ES-I3 (cell line): ENCODE results near the gene FER.
"Not testable (repeated sequence)": the region's sequence is repeated elsewhere in the genome, so short reads cannot be mapped to it uniquely, and the experiment has no call there.

Experiments
- H3K36me3 ChIP-seq: 2 replicates; pipeline ENCODE4 v1.6.1; 2013; ENCODE audit warnings: mild to moderate bottlenecking, low read length, control low read depth, moderate library complexity; ENCODE audit not compliant: insufficient read depth
- H3K4me1 ChIP-seq: 2 replicates; pipeline ENCODE4 v1.6.1; 2013; ENCODE audit warnings: mild to moderate bottlenecking, control low read depth, low read length; ENCODE audit not compliant: insufficient read depth
- H3K9ac ChIP-seq: 2 replicates; pipeline ENCODE4 v1.6.1; 2013; ENCODE audit warnings: low read depth, mild to moderate bottlenecking, low read length, moderate library complexity
- H3K9me3 ChIP-seq: 2 replicates; pipeline ENCODE4 v1.6.1; 2013; ENCODE audit warnings: mild to moderate bottlenecking, low read length, moderate library complexity; ENCODE audit not compliant: control insufficient read depth, insufficient read depth

Gene FER

DNA sequence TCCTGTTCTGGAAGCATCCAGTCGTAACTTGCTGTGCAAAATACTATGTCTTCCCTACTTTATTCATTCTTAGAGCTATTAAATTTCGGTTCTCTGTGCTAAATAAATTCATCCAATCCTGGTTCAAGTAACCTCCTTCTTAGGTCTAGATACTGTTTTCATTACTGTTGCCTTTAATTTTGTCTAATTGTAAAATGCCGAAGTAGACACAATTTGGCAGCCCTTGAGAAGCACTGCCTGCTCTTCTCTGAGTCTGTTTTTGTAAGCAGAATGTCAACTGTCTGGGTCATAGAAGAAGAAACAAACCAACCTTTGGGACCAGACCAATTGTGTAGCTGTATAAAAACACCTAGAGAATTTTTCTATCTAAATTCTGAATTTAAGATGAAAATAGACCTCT lies 412.8 kb downstream of the FER start:
- Histone ChIP-seq H3K36me3 (no peaks in the 10 kb centered on the region; the same call in 1 of the 2 replicates), H3K9ac (no peak overlapping the region), H3K4me1 (no peaks in the 10 kb centered on the region), H3K9me3 (no peaks in the 10 kb centered on the region)

- Histone ChIP-seq H3K36me3 (no peaks in the 10 kb centered on the region), H3K9me3 (no peaks in the 10 kb centered on the region), H3K4me1 (no peaks in the 10 kb centered on the region), H3K9ac (no peak overlapping the region)
These were observed 414.4 kb downstream of the FER start for GRCh38 chr5:109161914-109162683.

DNA sequence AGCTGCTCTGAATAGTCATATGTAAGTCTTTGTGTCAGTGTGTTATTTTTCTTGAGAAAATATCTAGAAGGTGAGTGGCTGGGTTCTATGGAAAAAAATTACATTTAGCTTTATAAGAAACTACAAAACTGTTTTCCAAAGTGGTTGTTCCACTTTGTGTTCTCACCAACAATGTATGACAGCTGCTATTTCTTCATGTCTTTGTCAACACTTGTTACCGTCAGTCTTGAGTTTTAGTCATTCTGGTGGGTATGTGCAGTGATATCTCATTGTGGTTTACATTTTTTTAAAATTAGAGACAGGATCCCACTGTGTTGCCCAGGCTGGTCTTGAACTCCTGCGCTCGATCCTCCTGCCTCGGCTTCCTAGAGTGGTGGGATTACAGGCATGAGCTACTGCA lies 415.6 kb downstream of the FER start:
- Histone ChIP-seq H3K9me3 (no peaks in the 10 kb centered on the region), H3K36me3 (no peaks in the 10 kb centered on the region), H3K4me1 (peaks cover 6% of the 10 kb centered on the region; the same call in 1 of the 2 replicates)

GRCh38 chr5:109164001-109164400 lies 416.3 kb downstream of the FER start:
- H3K9me3 ChIP-seq = no peaks in the 10 kb centered on the region
- H3K36me3 ChIP-seq = no peaks in the 10 kb centered on the region
- H3K9ac ChIP-seq = no peak overlapping the region
- peaks cover 12% of the 10 kb centered on the region; the same call in 1 of the 2 replicates for H3K4me1 ChIP-seq

More for the DNA sequence above, 415.6 kb downstream of the FER start:
- H3K9ac ChIP-seq = no peak overlapping the region

DNA sequence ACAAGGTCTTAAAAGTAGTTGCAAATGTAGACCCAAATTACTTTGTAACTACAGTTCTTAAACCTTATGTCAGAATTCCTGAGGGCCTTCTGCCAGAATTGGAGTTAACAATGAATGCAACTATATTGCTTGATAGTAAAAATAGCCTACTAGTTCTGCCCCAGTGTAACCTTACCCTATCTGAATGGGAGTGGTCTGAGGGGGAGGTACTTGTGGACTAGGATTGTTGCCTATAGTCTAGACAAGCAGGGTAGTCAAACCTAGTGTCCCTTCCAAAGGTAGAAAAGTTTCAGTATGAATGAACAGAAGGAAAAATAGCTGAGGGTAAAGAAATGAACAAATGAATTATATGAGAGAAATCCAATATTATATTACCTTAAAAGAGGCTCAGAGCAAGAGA lies 419.9 kb downstream of the FER start:
- Histone ChIP-seq H3K9me3 (no peaks in the 10 kb centered on the region), H3K36me3 (no peaks in the 10 kb centered on the region), H3K4me1 (peaks cover 12% of the 10 kb centered on the region; the same call in 1 of the 2 replicates), H3K9ac (no peak overlapping the region)

DNA sequence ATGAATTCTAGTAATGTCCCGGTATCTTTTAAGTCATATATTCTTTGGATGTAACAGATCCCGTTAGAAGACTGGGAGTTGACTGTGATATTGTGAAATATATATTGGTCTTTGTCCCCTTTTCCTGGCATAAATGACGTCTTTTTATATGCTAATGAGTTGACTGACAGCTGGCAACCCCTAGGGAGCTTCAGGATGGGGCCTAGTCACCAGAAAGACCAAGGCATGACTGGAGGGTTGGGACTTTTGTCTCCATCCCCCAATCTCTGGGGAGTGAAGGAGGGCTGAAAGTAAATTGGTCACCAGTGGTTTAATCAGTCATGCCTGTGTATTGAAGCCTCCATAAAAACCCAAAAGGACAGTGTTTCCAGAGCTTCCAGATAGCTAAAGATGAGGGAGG lies 420.5 kb downstream of the FER start:
- no peak overlapping the region for H3K9ac ChIP-seq
- H3K36me3 ChIP-seq = no peaks in the 10 kb centered on the region
- no peaks in the 10 kb centered on the region for H3K9me3 ChIP-seq
- peaks cover 12% of the 10 kb centered on the region; the same call in 1 of the 2 replicates for H3K4me1 ChIP-seq

DNA sequence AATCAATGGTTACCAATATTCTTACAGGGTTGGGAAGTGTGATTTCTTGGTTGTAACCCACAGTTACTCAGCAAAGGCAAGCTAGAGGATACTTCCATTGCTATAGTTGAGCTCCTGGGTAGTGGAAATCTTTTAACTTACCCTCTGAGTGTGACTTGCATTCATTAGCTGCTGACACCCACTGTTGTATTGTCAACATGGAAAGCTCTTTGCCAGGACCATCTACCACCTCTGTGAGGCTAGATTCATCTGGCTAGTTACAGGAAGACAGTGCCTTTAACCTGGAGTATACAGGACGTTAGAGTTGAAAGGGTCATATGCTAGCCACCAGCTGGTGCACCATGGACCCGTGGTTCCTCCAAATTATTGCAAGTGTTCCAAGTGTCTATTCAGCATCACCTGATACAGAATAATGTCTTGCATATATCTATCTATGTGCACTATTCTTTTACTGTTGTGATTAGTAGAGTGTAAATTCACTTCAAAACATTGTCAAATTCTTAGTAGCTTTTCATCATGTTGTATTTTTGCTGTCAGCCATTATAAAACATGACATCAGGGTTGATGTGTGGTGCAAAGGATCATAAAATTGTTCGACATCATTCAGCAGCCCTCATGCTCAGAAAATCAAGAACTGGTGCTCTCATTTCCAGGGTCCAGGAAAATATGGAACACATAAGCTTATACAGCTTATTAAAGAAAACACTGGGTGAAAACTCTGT lies 423.1 kb downstream of the FER start:
- no peak overlapping the region for H3K9ac ChIP-seq
- no peaks in the 10 kb centered on the region for H3K36me3 ChIP-seq
- no peaks in the 10 kb centered on the region for H3K9me3 ChIP-seq
- peaks cover 12% of the 10 kb centered on the region; the same call in 1 of the 2 replicates for H3K4me1 ChIP-seq

DNA sequence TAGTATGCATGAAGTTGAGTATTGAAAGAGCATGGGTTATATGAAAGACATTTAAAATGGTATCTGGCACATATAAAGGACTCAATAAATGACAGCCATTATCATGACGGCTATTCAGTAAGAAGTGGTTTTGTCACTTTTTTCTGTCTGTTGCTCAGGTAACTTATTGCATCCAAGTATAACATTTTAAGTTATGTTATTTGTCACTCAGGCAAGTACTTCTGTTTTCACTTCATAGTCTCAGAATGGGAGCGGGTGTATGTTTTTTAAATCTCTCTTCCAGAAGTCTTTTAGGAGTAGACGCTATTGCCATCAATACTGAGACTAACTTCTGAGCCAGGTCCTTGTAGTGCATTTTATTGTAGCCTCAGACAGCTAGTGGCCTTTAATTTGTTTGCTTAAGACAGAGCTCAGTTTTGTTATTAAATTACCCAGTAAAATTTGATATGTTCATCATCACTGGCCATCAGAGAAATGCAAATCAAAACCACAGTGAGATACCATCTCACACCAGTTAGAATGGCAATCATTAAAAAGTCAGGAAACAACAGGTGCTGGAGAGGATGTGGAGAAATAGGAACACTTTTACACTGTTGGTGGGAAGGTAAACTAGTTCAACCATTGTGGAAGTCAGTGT lies 423.9 kb downstream of the FER start:
- H3K36me3 ChIP-seq, H3K9me3 ChIP-seq, H3K9ac ChIP-seq: not testable (repeated sequence)
- H3K4me1 ChIP-seq = peaks cover 12% of the 10 kb centered on the region; the same call in 1 of the 2 replicates

GRCh38 chr5:109173036-109173794 lies 425.5 kb downstream of the FER start:
- Histone ChIP-seq H3K9ac (no peak overlapping the region), H3K36me3 (no peaks in the 10 kb centered on the region), H3K4me1 (peaks cover 7% of the 10 kb centered on the region; the same call in 1 of the 2 replicates), H3K9me3 (no peaks in the 10 kb centered on the region)

GRCh38 chr5:109177227-109177626 lies 429.5 kb downstream of the FER start:
- Histone ChIP-seq H3K9me3 (no peaks in the 10 kb centered on the region), H3K9ac (no peak overlapping the region), H3K4me1 (no peaks in the 10 kb centered on the region), H3K36me3 (no peaks in the 10 kb centered on the region)

- no peaks in the 10 kb centered on the region for H3K4me1 ChIP-seq
- H3K9ac ChIP-seq = no peak overlapping the region
- H3K9me3 ChIP-seq = no peaks in the 10 kb centered on the region
- no peaks in the 10 kb centered on the region for H3K36me3 ChIP-seq
These were observed 430.1 kb downstream of the FER start for GRCh38 chr5:109177782-109178181.

DNA sequence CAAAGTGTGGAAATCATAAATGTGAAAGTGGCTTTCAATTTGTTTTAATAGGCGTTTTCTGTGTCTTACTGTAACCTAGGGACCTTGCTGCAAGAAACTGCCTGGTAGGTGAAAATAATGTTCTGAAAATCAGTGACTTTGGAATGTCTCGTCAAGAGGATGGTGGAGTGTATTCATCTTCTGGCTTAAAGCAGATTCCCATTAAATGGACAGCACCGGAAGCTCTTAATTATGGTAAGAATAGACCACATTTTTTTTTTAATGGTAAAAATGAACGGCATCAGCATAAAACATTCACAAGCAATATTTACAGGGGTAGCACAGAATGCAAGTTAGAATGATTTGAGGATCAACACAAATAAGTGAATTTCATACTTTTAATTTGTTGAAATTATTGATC lies 433.0 kb downstream of the FER start:
- no peak overlapping the region for H3K9ac ChIP-seq
- H3K4me1 ChIP-seq = no peaks in the 10 kb centered on the region
- H3K36me3 ChIP-seq = no peaks in the 10 kb centered on the region
- H3K9me3 ChIP-seq = no peaks in the 10 kb centered on the region

DNA sequence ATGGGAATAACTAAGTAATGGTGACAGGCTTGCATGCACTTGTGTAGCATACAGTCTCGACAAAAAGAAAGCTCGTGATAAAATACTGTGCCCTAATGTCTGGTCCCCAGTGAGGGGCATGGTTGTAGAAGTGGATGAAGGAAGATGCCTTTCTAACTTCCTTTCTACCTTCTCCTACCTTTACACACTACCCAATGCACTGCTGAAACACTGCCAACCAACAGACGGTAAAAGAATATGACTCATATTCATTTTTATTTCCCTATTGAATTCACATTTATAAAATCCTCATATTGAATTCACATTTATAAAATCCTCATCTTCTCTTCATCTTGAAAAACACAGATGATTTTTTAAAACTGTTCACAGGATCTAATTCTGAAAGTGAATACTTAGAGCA lies 439.1 kb downstream of the FER start:
- Histone ChIP-seq H3K4me1 (peaks cover 6% of the 10 kb centered on the region; the same call in 1 of the 2 replicates), H3K36me3 (no peaks in the 10 kb centered on the region), H3K9ac (no peak overlapping the region), H3K9me3 (no peaks in the 10 kb centered on the region)

DNA sequence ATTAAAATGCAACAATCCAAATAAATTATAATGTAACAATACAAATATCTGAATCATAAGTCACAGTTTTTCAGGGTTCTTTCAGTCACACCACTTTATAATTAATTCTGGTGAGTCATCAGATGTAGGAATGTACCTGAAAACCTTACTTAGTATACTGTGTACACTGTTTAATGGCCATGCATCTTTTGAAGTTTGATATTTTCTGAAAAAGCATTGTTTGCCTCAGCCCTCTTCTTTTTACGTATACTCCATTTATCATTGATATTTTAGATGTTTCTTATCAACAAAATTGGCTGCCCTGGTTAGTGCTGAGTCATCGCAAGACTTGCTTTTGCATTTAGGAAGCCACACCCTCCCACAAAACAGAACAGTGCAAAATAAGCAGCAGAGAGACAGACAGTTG lies 443.5 kb downstream of the FER start:
- Histone ChIP-seq H3K9me3 (no peaks in the 10 kb centered on the region), H3K9ac (no peak overlapping the region), H3K4me1 (peaks cover 41% of the 10 kb centered on the region), H3K36me3 (no peaks in the 10 kb centered on the region)
